ENCODE data around the gene MAP2. TPM values are rescaled to one million over a fixed set of nuclear protein-coding genes. Genes with fewer than 3 reads are reported as not detected.

The MAP2 gene
- total RNA-seq, 1 donor from 2014 or later: 119 TPM

- no peak for TF ChIP-seq CTCF (conservative IDR thresholded peaks at IDR 0.05)
- H3K27ac Mint-ChIP-seq (ENCODE audit: unreplicated experiment): no peak overlapping the region
- DNase-seq (ENCODE audit: low read depth, low spot score): no peak
- H3K4me1 Mint-ChIP-seq: peaks cover 22% of the 10 kb centered on the region
- no peak overlapping the region for H3K4me3 Mint-ChIP-seq
- H3K27me3 Mint-ChIP-seq (ENCODE audit: low read depth): peaks cover 9% of the 10 kb centered on the region
- no peaks in the 10 kb centered on the region for H3K9me3 Mint-ChIP-seq
- no peaks in the 10 kb centered on the region for H3K36me3 Mint-ChIP-seq (ENCODE audit: low read depth)
Observed at GRCh38 chr2:209768557-209768956, 344.7 kb downstream of the MAP2 start.

GRCh38 chr2:209771474-209772289 is 347.8 kb downstream of the MAP2 start, which contains the start of gene UNC80:
Gene UNC80, plus strand, starts transcription at chr2:209771832. Its CDS starts 241 bp downstream, at chr2:209772073.
- Mint-ChIP-seq H3K27me3 (ENCODE audit: low read depth) (peaks cover 9% of the 10 kb centered on the region), H3K36me3 (ENCODE audit: low read depth) (no peaks in the 10 kb centered on the region), H3K27ac (ENCODE audit: unreplicated experiment) (peak within 1 kb of the TSS; percentile 13), H3K9me3 (no peaks in the 10 kb centered on the region), H3K4me1 (peaks cover 21% of the 10 kb centered on the region), H3K4me3 (peak within 1 kb of the TSS; percentile 86)
- DNase-seq (ENCODE audit: low read depth, low spot score): peak; percentile 89
- no peak for TF ChIP-seq CTCF (conservative IDR thresholded peaks at IDR 0.05)

- Mint-ChIP-seq H3K4me3 (peak overlapping the region; percentile 85), H3K4me1 (peaks cover 15% of the 10 kb centered on the region), H3K36me3 (ENCODE audit: low read depth) (no peaks in the 10 kb centered on the region), H3K27me3 (ENCODE audit: low read depth) (peaks cover 9% of the 10 kb centered on the region), H3K27ac (ENCODE audit: unreplicated experiment) (no peak overlapping the region), H3K9me3 (no peaks in the 10 kb centered on the region)
- DNase-seq (ENCODE audit: low read depth, low spot score): no peak
- no peak for TF ChIP-seq CTCF (conservative IDR thresholded peaks at IDR 0.05)
Observed at GRCh38 chr2:209772290-209772685, 348.4 kb downstream of the MAP2 start.

GRCh38 chr2:209773377-209773776 is 349.5 kb downstream of the MAP2 start:
- Mint-ChIP-seq H3K9me3 (no peaks in the 10 kb centered on the region), H3K36me3 (ENCODE audit: low read depth) (no peaks in the 10 kb centered on the region), H3K4me1 (peaks cover 8% of the 10 kb centered on the region), H3K27me3 (ENCODE audit: low read depth) (peaks cover 9% of the 10 kb centered on the region), H3K27ac (ENCODE audit: unreplicated experiment) (no peak overlapping the region), H3K4me3 (peak overlapping the region; percentile 73)
- no peak for TF ChIP-seq CTCF (conservative IDR thresholded peaks at IDR 0.05)
- DNase-seq (ENCODE audit: low read depth, low spot score): no peak

Measured in neural crest cell (in vitro differentiated cells).